Activated CD8-positive, alpha-beta memory T cell treated with anti-CD3 and anti-CD28 coated beads for 24 hours (primary cell): ENCODE data around the gene ARF1.

Experiments
- DNase-seq: peaks from one replicate; pipeline ENCODE4 v3.0.0-alpha.2; 2020

ARF1 gene

DNA sequence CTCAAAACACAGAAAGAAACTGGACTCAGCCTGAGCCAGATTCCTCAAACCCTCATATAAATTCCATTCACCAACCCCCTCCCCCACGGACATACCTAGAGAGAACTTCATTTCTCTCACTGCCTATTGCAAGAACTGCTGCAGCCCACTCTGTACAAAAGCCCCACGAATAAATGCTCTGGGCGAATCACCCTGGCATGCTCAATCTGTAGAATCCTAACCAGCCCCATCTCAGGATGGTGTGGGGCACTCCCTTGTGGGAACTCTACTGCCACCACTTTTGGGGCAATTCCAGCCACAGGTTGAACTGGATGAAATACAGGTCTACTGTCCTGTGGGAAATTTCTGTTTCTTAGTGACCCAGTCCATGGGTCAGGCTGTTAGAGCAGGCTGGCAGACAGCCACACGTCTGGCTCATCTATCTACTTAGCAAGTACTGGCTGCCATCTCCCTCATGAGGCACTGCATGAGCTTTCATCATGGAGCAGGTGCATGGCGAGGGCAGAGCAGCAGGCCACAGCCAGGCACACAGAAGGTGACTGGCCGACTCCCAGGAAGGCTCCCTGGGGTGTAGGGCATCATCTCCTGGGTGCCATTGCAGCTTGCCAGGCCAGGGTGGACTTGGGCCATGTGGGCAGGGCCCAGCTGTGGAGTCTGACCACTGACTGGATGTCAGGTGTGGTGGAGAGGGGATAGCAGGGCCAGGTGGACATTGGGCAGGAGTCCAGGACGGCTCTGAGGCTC is 22.2 kb downstream of the ARF1 start:
- peak; percentile 55 for DNase-seq

DNA sequence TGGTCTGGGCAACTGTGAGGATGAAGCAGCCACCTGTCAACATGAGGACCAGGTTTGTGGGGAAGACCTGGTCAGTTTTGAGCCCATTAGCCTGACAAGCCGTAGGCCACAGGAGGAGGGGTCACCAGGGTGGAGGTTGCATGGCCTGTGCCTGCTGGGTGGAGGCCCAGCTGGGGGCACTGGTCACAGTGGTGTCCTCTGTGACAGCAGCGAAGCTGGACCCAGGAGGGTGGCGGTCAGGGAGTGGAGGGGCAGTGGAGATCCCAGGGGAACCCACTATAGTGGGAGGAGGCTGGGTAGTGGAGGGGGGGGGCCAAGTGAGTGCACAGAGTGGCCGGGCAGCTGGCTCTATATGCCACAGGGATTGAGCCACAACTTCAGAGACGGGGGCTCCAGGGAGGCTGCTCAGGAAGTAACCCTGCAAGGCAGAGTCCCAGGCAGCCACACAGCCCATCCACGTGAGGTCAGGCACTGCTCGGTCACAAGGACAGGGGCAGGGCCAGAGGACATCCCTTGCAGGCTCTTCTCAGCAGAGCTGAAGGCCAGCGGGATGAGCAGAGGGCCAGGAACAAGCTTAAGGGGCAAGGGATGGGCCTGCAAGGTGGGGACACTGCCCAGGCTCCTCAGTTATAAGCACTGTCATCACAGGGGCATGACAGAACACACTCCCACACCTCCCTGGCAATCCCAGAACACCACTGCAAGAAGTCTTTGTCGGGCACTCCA is 22.9 kb downstream of the ARF1 start:
- DNase-seq = peak; percentile 57

GRCh38 chr1:228105996-228106799 is 23.7 kb downstream of the ARF1 start:
- peak; percentile 55 for DNase-seq

- DNase-seq = no peak
Measured at GRCh38 chr1:228106800-228107054, 24.2 kb downstream of the ARF1 start.

GRCh38 chr1:228107636-228108035 is 25.1 kb downstream of the ARF1 start:
- DNase-seq = peak; percentile 48

DNA sequence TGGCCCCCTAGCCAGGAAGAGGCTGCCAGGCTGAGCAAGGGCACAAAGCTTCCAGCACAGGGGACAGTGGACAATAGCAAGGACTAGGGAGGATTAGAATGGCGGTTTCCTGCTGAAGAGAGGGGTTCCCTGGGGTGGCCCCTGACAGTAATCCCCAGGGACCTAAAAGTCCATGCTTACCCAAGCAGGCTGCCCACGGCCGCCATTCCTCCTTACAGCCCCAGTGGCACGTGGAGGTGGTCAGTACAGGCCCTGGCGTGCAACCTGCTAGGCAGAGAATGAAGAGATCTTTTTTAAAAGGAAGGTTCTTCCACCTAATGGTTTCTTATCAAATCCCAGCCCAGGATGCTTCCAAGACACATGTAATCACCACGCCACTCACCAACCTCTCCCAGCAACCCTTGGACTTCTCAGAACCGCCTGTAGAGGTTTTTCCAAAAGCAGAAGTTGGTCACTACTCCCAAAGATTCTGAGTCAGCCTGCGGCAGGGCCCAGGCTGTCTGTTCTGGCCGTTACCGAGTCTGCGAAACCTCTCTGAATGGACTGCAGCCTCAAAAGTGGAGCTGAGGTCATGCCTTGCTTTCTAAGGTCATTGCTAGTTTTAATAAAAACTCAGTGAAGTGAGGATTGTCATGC is 25.7 kb downstream of the ARF1 start:
- peak; percentile 53 for DNase-seq

GRCh38 chr1:228108742-228109072 is 26.2 kb downstream of the ARF1 start:
- no peak for DNase-seq

DNA sequence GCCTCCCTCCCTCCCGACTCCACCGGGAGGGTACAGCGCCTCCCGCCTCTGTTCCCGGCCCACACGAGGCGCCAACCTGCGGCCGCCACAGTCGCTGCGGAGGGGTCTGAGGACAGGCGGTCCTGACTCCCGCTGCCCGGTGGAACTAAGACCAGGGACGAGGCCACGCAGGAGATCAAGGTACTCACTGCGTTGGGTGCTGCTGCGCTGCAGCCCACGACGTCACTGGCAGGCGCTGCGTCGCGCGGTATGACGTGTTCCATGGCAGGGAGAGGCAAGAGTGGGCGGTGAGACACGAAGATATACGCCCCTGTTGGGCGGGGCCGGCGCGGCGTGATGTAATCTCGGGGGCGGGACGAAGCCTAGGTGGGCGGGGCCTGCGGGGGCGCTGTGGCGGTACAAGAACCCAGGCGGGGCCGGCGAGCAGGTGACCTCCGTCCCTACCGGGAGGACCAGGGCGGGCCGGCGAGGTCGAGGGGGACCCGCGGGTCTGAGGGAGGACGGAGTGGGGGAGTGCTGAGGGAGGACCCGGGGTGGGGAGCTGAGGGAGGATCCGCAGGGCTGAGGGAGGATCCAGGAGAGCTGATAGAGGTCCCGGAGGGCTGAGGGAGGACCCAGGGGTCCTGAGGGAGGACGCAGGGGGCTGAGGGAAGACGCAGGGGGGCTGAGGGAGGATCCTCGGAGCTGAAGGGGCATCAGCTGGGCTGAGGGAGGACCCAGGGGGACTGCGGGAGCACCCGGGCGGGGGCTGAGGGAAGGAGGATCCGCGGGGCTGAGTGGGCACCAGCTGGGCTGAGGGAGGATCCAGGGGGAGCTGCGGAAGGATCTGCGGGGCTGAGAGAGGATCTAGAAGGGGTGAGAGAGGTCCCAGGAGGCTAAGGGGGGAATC is 26.8 kb downstream of the ARF1 start, which contains the start of gene MRPL55:
Gene MRPL55, minus strand, starts transcription at position 227 of the 889 bp plus-strand sequence. CDS start 1,039 bp downstream, outside the sequence.
- DNase-seq = peak; percentile 100

- DNase-seq = no peak
Measured at GRCh38 chr1:228109962-228110488, 27.5 kb downstream of the ARF1 start.

GRCh38 chr1:228110556-228110955 is 28.0 kb downstream of the ARF1 start:
- peak; percentile 37 for DNase-seq

DNA sequence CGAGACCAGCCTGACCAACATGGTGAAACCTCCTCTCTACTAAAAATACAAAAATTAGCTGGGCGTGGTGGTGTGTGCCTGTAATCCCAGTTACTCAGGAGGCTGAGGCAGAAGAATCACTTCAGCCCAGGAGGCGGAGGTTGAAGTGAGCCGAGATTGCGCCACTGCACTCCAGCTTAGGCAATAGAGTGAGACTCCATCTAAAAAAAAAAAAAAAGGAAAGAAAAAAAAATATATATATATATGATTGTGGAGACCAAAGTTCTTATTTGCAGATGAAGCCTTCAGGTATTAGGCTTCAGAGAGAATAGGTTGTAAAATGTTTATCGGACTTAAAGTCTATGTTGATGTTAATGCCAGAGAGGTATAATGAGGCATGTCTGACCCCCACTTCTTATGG is 28.8 kb downstream of the ARF1 start:
- DNase-seq = peak; percentile 19

DNA sequence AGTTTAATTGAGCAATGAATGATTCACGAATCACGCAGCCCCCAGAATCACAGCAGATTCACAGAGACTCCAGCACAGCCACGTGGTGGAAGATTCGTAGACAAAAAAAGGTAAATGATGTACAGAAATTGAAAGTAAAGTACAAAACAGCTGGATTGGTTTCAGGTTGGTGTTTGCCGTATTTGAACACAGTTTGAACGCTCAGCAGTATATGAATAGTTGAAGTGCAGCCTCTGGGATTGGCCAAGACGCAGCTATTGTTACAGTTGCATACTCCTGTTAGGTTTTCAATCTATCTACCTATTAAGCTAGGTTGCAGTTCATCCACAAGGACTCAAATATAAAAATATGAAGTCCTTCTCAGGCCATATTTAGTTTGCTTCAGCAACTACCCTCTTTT is 29.7 kb downstream of the ARF1 start:
- DNase-seq = no peak

DNA sequence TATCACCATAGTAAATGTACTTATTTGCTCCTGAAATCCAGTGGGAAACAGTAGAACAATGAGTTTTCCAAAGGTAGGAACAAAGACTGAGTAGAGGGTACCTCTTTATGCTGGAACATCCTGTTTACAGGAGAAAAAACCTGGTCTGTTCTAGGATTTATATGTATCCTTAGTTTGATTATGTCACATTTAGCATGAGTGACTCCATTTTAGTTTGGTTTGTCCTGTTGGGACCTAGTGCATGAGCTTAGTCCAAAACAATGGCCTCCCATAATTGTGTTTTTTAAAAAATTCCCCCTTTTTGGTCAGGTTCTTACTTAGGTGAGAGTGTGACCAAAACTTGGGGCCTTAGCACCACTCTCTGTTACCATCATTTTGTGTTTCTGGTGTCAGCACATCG is 30.1 kb downstream of the ARF1 start:
- no peak for DNase-seq

DNA sequence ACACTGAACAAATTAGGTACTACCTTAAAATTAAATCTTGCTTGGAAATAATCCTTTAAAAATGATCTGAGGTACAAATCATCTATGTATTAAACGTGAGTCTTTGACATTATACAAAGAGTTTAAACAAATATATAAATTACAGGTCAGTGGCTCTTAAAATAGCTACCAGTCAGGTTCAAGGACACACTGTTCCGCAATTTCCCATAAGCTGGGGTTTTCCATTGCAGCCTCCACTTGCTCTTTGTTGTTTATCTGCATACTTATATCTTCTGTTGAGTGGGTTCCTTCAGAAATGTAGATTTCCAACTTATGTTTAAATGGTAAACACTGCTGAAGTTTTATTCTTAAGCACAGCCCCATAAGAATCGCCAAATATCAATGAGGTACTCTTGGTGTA is 32.3 kb downstream of the ARF1 start:
- no peak for DNase-seq

GRCh38 chr1:228117335-228117734 is 34.8 kb downstream of the ARF1 start:
- no peak for DNase-seq

DNA sequence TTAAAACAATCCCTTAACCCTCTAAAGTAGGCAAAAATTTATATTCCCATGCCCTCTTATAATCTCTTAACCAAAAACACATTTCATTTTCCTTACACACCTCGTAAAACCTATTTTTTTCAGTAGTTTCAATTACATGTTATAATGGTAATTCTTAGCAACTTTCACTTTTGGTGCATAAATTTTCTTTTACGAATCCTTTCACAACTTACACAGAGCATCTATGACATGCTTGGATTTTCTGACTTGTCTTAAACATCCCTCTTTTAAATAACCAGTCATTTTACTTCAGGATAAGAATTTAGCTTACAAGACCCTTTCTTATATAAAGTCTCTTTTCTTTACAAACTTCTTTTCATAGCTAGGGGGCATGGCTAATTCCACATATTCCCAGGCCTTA is 35.5 kb downstream of the ARF1 start:
- no peak for DNase-seq

DNA sequence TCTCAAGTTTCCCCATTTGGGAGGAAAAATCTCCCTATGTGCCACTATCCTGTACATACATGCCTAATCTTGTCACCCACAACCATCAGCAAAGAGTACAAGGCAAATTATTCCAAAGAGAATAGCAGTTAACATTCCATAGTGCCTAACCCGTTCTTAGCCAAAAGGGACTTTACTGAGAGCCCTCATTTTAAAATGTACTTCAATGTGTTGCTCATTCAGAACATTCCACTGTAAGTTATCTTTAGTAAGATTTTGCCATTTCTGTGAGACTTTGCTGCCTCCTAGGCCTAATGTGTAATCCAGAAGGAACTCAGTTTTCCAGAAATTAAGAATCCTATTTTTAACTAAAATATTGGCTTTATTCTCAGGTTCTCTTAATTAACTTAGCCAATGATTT is 37.8 kb downstream of the ARF1 start:
- DNase-seq = no peak

- DNase-seq = no peak
Measured at GRCh38 chr1:228120857-228121489, 38.5 kb downstream of the ARF1 start.

GRCh38 chr1:228122921-228123441 is 40.5 kb downstream of the ARF1 start:
- DNase-seq = no peak

DNA sequence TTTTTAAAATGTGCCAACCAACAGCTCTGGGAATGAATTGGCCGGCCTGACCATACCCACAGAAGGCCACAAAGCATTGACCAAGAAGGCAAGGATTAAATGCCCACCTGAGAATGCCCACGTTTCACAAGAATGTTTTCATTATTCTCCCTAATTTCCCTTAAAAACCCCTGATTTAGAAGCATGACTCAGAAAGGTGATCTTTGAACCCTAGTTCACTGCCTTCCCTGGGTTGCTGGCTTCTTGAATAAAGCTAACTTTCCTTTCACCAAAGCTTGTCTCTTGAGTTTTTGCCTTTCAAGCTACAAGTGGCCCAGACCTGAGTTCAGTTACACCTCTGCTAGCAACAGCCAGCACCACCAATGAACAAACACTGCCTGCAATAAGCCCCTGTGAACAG is 41.0 kb downstream of the ARF1 start:
- no peak for DNase-seq

DNA sequence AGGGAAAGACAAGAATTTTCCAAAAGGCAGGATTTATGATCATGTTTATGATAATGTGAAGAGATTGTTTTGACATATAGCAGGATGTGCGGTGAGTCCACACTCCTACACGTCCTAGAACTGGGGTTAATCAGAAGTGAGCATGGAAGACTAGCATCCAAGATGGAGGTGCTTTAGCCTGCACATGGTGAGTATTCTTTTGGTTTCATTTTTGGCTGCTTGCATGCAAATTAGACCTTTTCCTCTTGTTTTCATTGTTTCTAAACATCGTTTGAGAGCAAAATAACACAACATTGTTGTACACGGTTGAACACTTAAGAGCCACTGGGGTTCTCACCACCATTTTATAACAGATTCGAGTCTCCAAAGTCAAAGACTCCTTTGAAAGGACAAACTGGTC is 42.7 kb downstream of the ARF1 start:
- DNase-seq = no peak
